ENCODE data around the gene PLCD3. TPM values are rescaled to one million over a fixed set of nuclear protein-coding genes. Genes with fewer than 3 reads are reported as not detected.

The PLCD3 gene
- total and polyA plus RNA-seq, 9 of the 15 experiments (the other 6 are each of a cell fraction or from before 2014, with no cell fraction given), result 0.20 to 22.6 (median 7.5) TPM

- TF ChIP-seq ZNF407 (IDR thresholded peaks at IDR 0.05; ENCODE audit: low read depth) (no peak), MTA2 (IDR thresholded peaks at IDR 0.05; ENCODE audit: low read depth) (no peak), KDM1A (IDR thresholded peaks at IDR 0.05) (no peak), PPARD (CRISPR knock-in tag; IDR thresholded peaks at IDR 0.05) (no peak), EP400 (IDR thresholded peaks at IDR 0.05) (peak; percentile 28; the same call in 1 of the 2 replicates), ZSCAN29 (IDR thresholded peaks at IDR 0.05) (no peak), ZBTB40 (IDR thresholded peaks at IDR 0.05) (peak; percentile 40; the same call in 1 of the 2 replicates), ZBTB40 (CRISPR knock-in tag; IDR thresholded peaks at IDR 0.05) (no peak), NFXL1 (CRISPR knock-in tag; IDR thresholded peaks at IDR 0.05) (no peak), NFATC3 (IDR thresholded peaks at IDR 0.05) (no peak), ARHGAP35 (IDR thresholded peaks at IDR 0.05; ENCODE audit: partially characterized antibody) (no peak)
Measured at GRCh38 chr17:45132572-45133463, 503 bp upstream of the PLCD3 start (continued).

All from K562 (cell line).